ACHN (cell line): ENCODE measurements around the gene ITCH.

ENCODE experiments used
- DNase-seq: peaks from one replicate; pipeline ENCODE4 v3.0.0-alpha.2; 2015
- in situ Hi-C: cut with HindIII; loops from 2 replicates; pipeline ENCODE4 v1.10.0; 2017; ENCODE audit warnings: low sequenced_read_pairs, low pct_ligation_motif_present, low pct_unique_long_range_greater_than_20kb

ITCH gene

DNA sequence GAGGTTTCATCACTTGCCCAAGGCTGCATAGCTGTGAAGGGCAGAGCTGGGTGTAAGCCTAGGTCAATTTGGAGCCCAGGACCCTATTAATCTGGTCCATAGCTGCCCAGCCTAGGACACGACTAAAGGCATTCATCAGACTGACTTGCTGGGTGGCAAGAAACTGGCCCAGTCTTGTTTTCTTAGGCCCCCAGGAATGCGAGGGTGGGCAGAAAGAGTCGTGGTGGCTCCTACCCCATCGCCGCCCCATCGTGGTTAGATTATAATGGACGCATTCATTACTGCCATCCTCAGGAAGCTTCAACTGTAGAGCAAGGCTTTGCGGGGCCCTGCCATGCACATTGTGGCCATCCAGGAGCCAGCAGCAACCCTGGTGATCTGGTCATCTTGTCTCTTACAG lies 169.2 kb downstream of the ITCH start:
- DNase-seq, result no peak
- in situ Hi-C loops, result no loop called here

DNA sequence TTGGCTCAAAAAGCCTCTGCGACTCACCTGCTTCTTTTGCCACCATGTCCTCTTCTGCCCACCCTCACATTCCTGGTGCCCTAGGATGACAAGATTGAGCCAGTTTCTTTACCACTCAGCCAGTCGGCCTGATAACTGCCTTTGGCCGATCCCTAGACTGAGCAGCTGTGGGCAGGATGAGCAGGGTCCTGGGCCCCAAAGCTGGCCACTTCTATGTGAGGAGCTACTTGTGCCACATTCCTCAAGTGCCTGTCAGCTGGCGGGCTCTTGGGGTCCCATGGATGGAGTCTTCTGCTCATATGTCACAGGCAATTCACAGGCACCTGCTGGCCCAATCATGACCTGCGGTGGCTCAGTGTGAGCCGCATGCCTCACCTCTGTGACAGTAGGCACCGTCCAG lies 169.7 kb downstream of the ITCH start:
- in situ Hi-C loops, result no loop called here
- DNase-seq, result no peak

DNA sequence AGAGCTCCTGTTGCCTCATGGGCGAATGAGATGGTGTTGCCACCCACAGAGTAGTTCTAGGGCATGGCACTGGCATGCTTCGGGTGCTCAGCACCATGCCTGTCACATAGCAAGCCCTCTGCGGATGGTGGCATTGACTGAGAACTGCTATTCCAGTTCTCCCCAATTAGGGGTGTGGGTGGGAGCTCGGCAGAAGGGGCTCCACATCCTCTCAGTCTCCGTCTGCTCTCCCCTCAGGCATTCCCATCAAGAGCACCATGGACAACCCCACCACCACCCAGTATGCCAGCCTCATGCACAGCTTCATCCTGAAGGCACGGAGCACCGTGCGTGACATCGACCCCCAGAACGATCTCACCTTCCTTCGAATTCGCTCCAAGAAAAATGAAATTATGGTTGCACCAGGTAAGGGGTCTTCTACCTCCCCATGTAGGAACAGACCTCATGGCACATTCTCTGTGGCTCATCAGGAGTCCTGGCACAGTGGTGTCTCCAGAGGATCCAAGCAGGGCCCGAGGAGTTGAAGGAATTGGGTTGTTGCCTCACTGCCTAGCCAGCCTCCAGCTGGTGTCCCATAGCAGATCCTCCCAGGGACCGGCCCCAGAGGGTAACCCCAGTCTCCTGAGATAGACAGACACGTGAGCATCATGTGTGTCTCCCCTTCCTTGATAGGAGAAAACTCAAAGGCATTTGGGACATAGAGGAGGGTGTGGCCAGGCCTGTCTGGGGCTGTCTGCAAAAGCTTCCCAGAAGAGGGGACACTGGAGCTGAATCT lies 171.5 kb downstream of the ITCH start:
- in situ Hi-C loops, result no loop called here
- no peak for DNase-seq

DNA sequence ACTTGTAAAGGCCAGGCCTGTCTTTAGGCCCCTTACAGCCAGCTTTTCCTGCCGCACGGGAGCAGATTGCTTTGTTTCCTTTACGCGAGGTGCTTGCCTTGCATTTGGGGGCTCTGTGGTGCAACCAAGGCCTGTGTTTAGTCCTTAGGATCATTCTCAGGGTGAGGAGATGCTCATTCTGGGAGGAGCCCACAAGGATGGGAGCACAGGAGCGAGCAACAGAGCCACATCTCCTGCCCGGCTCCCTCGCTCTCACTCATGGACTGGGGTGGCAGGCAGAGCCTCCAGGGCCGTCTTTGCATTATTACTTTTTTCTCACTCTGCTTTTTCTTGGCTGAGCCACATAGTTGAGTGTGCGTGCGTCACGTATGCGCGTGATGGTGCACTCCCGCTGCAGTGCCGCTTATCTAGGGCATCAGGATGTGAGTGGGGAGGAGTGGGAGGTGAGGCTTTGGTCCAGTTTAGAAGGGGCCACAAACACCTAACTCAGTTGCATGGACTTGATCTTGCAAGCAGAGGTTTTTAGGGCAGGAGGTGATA lies 172.3 kb downstream of the ITCH start:
- in situ Hi-C loops, result no loop called here

DNA sequence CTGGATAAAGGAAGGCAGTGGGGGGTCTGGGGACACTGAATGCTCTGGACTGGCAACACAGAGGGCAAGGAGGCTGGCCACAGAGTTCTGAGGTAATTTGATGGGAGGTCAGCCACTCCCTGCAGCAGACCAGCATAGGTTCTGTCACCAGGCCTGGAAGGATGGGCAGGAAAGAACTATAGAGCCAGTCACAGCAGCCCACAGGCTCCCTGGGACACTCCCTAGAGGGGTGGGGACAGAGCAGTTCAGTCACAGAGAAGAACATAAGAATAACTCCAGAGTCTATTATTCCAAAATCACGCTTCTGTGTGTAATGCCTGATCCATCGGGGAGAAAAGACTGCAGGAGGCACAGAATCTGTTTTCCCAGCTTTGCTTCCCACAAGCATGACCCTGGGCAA lies 172.8 kb downstream of the ITCH start:
- DNase-seq, result no peak
- in situ Hi-C loops, result no loop called here

More for the DNA sequence above, 172.3 kb downstream of the ITCH start:
- DNase-seq, result no peak

DNA sequence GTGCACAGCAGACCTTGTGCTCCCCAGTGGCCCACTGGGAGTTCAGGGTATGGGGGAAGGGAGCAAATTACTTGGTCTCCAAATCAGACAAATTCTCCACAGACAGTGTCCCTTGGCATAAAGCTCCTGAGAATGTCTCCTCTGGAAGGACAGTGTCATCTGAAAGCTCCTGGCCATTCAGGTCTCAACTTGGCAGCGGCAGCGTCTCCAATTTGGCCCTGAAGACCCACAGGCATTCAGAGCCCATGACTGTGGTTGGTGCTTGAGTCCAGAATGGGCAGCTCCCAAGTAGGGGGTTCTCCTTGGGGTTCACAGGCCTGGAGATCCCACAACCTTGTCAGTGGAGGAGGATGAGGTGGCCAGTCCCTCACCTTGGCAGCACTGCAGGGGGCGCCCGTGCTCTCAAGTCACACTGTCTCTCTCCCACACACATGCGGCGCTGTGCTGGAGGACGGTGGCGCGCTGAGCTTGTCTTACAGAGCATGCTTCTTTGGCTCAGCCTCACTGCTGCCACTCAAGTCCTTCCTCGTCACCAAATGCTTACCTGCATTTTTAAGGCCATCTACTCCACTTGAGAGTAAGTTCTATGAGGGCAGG lies 173.8 kb downstream of the ITCH start:
- DNase-seq, result no peak
- in situ Hi-C loops, result no loop called here

DNA sequence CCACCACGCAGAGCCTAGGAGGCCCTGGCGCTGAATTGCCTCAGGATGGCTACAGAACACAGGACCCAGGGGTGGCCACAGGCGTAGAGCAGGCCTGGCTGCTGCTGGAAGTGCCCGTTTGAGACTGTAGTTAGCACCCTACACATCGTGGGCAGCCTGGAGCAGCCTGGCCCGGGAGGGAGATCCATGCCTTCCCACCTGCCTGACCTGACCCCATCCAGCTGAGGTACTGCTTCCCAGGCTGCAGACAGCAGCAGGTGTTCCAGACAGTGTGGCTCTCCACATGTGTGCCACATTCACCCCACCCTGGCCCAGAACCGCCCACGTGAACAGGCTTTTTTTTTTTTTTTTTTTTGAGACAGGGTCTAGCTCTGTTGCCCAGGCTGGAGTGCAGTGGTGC lies 174.6 kb downstream of the ITCH start:
- DNase-seq, result no peak
- in situ Hi-C loops, result no loop called here

DNA sequence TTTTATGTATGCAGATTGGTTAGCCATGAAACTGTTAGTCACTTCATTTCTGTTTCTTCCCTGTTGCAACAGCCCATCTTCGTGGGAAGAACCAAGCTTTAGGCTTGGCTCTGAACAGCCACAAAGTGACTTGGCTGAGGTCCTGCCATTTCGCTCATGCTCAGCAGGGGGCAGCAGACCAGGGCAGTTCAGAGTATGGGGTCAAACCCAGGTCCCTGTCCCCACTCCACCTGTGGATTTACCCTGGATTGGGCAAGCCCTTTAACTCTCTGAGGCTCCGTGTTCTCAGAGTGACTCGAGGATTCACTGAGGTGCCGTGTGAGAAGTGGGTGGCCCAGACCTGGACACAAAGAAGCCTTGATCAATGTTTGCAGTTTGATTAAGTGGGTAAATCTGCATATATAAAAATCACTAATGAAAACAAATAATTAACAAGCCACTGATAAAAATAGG lies 175.6 kb downstream of the ITCH start:
- in situ Hi-C loops, result no loop called here

DNA sequence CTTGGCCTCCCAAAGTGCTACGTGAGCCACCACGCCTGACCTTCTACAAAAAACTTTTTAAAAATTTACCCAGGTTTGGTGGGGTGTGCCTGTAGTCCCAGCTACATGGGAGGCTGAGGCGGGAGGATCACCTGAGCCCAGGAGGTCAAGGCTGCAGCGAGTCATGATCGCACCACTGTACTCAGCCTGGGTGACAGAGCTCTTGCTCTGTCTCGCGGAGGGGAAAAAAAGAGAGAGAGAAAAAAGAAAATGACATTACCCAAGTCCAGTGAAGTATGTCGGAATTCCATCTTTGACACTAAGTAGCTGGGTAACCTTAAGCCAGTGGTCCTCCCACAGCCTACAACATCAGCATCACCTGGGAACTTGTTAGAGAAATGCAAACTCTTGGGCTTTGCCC lies 176.7 kb downstream of the ITCH start:
- no peak for DNase-seq
- in situ Hi-C loops, result no loop called here

More for the DNA sequence above, 175.6 kb downstream of the ITCH start:
- peak; percentile 22 for DNase-seq

DNA sequence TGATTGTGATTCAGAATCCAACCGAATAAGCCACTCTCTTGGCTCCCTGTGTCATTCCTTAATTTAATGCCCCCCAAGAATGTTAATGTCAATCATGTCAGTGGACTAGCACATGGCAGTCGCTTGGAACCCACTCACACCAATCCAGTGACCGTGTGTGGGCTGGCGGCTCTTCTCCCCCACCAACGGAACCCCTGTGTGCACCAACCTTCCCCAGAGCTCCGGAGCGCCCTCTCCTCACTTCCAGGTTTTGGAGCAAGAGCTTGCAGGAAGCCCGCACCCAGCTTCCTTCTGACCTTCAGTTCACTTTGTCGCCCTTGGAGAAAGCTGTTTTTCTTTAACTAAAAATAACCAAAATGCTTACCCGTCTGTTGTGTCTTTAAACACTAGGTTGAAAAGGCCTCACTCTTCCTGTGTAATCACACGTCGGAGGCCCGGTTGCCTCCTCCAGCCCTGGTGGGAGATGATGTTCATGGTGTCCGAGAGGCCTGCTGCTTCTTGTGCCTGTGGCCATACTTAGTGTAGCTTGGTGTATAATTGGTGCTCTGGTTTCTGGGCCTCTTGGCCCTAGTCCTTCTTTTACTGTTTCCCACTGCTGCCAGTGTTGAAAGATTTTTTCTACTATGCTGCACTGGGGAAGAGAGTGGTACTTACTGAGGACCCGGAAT lies 177.7 kb downstream of the ITCH start:
- DNase-seq, result no peak
- in situ Hi-C loops, result no loop called here

DNA sequence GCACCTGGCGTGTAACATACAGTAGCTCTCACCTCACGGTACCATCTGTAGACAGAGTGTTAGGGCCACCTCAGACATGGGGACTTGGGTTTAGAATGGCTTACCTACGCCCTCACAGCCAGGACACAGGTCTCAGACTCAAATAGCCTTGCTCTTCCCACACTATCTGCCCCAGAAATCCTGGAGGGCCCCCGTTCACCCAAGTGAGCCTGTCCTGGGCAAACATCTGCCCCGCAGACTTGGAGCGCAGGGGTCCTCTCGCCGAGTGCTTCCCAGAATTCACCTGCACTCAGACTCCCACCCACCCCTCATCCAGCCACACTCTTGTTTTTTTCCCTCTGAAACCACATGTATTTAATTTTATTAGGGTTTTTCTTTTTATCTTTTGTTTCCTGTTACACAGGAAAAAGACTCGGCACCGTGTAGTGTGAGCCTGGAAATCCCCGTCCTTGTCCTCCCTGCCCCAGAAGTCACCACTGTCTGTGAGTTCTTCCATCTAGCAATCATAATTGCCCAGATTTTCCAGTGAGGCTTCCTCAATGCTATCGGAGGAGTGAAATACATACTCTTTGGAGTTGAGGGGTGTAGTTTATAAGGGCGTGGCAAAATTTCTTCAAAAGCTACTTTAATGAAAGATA lies 178.3 kb downstream of the ITCH start:
- DNase-seq, result no peak
- in situ Hi-C loops, result no loop called here

DNA sequence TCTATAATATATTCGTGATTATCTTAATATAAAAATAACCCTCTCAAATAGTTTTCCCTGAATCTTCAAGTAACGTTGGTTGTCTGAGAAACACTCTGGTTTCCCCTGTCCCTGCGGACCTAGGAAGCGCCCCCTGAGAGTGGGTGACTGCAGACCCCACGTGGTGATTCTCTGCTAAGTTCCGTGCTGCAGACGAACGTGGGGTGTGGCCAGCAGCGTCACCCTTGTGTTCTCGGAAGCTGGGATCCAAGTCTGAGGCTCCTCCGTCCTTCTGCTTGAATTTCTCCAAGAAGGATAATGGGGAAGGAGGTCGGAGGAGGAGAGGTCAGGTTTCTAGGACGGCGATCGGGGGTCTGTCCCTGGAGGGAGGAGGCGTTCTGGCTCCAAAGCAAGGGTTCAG lies 178.8 kb downstream of the ITCH start:
- in situ Hi-C loops, result no loop called here
- DNase-seq, result no peak

DNA sequence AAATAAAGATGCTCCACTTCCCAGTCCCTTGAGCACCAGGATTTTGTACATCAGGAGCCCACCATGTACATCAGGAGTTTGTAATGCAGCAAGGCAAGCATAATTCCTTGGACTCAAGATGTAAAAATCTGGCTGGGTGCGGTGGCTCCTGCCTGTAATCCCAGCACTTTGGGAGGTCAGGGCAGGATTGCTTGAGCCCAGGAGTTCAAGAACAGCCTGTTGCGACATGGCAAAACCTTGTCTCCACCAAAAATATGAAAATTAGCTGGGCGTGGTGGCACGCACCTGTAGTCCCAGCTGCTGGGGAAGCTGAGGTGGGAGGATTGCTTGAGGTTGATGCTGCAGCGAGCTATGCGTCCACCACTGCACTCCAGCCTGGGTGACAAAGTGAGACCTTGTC lies 179.4 kb downstream of the ITCH start:
- in situ Hi-C loops, result no loop called here
- no peak for DNase-seq

DNA sequence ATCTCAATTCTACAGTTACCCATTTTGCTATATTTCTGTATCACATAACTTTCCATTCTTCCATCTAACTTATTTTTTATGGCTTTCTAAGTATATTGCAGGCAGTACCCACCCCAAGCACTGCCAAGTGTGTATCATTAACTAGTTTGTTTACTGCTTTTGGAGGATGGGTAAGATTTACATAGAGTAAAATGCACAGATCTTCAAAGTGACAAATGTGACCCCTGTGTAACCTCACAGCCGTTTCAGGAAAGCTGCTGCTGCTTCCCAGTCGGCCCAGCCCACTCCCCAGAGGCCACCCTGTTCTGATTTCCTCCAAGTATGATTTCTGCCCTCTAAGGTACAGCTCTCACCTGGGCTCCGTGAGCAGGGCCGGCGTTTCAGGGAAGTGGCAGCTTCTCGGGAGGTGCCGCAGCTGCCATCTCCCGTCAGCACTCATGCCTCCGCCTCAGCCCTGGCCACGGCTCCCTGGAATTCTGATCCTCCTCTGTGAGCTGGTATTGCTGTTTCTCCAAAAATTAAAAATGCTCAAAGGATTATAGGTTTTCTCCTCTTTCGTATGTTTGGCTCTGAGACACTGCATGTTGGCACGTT lies 180.5 kb downstream of the ITCH start:
- no peak for DNase-seq
- in situ Hi-C loops, result no loop called here

DNA sequence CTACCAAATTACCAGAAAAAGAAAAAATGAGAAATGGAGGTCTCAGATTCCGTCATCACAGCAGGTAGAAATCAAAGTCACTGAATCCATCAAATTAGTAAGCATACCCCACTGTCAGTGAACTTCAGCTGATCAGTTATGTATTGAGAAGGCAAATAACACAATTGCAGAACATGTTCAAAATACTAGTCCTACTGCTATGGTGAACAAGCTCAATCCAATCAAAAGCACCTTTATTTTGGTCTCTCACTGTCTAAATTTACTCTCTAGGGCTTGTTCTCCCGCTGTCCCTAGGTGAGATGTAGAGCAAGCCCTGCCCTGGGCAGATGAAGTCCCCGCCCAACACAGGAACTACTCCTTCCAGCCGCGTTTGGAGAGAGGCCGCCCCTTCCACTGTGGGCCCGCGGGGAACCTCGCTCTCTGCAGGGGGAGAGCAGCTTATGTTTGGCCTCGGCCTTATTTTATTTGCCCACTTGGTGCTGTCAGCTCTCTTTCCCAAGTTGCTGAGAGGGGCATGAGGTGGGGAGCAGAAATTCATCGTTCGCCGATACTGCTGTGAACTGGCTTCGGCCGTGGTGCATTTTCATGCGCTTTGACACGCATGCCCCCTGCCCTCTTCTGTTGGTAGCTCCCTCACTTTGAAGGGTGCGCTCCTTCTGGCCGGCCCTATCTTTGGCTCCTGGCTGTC lies 181.2 kb downstream of the ITCH start:
- in situ Hi-C loops, result no loop called here
- DNase-seq, result no peak

DNA sequence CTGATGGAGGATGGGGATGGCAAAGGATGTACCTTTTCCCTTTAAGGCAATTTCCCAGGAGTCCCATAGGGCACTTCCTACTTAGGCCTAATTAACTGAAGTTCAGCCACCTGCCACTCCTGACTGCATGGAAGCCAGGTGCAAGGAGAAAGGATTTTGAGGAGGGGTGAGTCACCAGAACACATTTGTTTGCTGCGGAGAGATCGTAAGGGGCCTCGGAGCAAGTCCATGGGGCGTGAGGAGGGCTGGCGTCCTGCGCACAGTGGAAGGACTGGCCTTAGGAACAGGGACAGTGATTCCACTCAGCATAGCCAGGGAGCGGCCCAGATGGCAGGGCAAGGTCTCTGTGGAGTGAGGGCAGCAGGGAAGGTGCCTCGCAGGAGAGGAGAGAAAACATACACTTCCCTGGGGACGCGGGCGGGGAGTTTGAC lies 183.7 kb downstream of the ITCH start:
- in situ Hi-C loops, result no loop called here
- no peak for DNase-seq

DNA sequence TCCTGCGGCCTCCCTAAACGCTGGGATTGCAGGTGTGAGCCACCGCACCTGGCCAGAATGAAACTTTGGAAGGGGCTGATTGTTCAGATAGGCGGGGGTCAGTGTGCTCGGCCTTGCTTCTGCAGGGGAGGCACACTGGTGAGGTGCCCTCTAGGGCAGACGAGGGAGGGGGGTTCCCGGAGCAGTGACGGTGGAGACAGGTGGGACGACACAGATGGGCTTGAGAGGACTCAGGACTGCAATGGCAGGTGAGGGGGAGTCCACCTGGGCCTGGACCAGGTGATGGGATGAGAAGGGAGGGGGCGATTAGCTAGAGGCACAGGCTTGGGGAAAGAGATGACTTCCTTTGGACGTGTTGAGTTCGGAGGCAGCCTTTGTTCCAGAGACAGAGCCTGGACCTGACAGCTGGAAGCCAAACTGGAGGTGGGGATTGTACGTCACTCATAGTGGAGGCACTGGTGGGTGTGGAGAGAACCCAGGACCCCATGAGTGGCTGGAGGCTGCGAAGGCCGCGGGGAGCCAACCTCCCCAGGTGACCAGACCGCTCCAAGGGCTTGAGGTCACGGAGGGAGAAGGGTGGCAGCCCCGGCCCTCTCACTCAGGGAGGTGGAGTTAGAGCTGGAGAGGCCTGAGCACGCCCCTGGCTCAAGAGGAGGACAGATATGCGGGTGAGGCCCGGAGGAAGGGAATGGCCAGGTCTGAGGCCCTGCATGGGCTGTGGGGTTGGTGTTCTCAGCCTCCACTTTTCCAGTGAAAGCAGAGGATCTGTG lies 185.0 kb downstream of the ITCH start:
- in situ Hi-C loops, result no loop called here
- DNase-seq, result no peak
